Endothelial cell of umbilical vein (primary cell): ENCODE results near the gene PRMT7. TPM values are rescaled to one million over a fixed set of nuclear protein-coding genes. Genes with fewer than 3 reads are reported as not detected.

ENCODE experiments used
- BruUV-seq: library from RNA; stranded (reverse); fragments of 400-500 nt; replicated peaks from 2 replicates; lab custom pipeline; 2021; lab: Mats Ljungman, UMichigan
- CTCF ChIA-PET: fragments of 300-600, 350-600 bp; sonication (Branson Sonifier 250); formaldehyde crosslinking; loops from one replicate; lab custom pipeline; 2021; ENCODE audit warnings: antibody characterized with exemption, inconsistent platforms; lab: Charles Lee
- POLR2A ChIA-PET: fragments of 300-600, 350-600 bp; sonication (Branson Sonifier 250); formaldehyde crosslinking; loops from one replicate; lab custom pipeline; 2021; ENCODE audit warnings: antibody characterized with exemption, inconsistent platforms; lab: Charles Lee
- DNase-seq: peaks from one replicate; pipeline ENCODE4 v3.0.0-alpha.2; 2011; ENCODE audit warnings: low read depth, low spot score
- FAIRE-seq: peaks from 2 replicates; lab custom pipeline; 2011; peaks lifted over from hg19 to GRCh38; lab: Jason Lieb, UNC
- H2AFZ ChIP-seq: 2 replicates; pipeline ENCODE4 v1.6.0; 2012; ENCODE audit warnings: low read depth, low read length, control low read depth, inconsistent platforms
- H3K27ac ChIP-seq: 2 replicates; pipeline ENCODE4 v1.5.1; 2011; ENCODE audit warnings: low read depth, mild to moderate bottlenecking, control low read depth, low read length, moderate library complexity; ENCODE audit not compliant: insufficient read depth
- H3K27me3 ChIP-seq, 2 experiments: 2 replicates each; pipeline versions ENCODE4 v1.6.0 to v1.6.1; 2011; ENCODE audit warnings: low read length in 2 of 2, mixed read lengths in 1 of 2; ENCODE audit not compliant: control insufficient read depth in 2 of 2, insufficient read depth in 2 of 2
- H3K36me3 ChIP-seq, 2 experiments: 2 replicates in 1 of 2; 3 replicates in 1 of 2; pipeline ENCODE4 v1.5.1; 2011; ENCODE audit warnings: low read length in 2 of 2, mild to moderate bottlenecking in 1 of 2, moderate library complexity in 1 of 2; ENCODE audit not compliant: control insufficient read depth in 2 of 2, insufficient read depth in 2 of 2; ENCODE audit errors: extremely low read depth in 1 of 2
- H3K4me1 ChIP-seq: 3 replicates; pipeline ENCODE4 v1.5.1; 2011; ENCODE audit warnings: mild to moderate bottlenecking, low read length; ENCODE audit not compliant: control insufficient read depth, insufficient read depth; ENCODE audit errors: extremely low read depth
- H3K4me2 ChIP-seq: 2 replicates; pipeline ENCODE4 v1.6.1; 2011; ENCODE audit warnings: low read length, control low read depth, mixed read lengths; ENCODE audit not compliant: insufficient read depth
- H3K4me3 ChIP-seq, 3 experiments: fragments of 200-600 bp in 1 of 3; sonication (generic), shearing (Covaris generic) in 1 of 3; replicated peaks in 1 of 3; 2 replicates each; pipeline ENCODE4 v1.5.1; 2011 to 2016; ENCODE audit warnings: control low read depth in 3 of 3, low read length in 3 of 3, mild to moderate bottlenecking in 2 of 3, inconsistent platforms in 1 of 3, low read depth in 1 of 3, moderate library complexity in 1 of 3; ENCODE audit not compliant: insufficient read depth in 1 of 3
- H3K79me2 ChIP-seq: 2 replicates; pipeline ENCODE4 v1.6.0; 2012; ENCODE audit warnings: low read length, inconsistent platforms; ENCODE audit not compliant: control insufficient read depth, insufficient read depth
- H3K9ac ChIP-seq: replicated peaks from 2 replicates; pipeline ENCODE3; 2011; ENCODE audit warnings: low read length, control low read depth; ENCODE audit not compliant: insufficient read depth; ENCODE audit errors: extremely low read depth
- H3K9me1 ChIP-seq: replicated peaks from 3 replicates; pipeline ENCODE4 v1.6.0; 2011; ENCODE audit warnings: mild to moderate bottlenecking, low read length; ENCODE audit not compliant: control insufficient read depth, insufficient read depth; ENCODE audit errors: extremely low read depth
- H3K9me3 ChIP-seq: replicated peaks from 2 replicates; pipeline ENCODE4 v1.5.1; 2012; ENCODE audit warnings: low read length, inconsistent platforms; ENCODE audit not compliant: control insufficient read depth, insufficient read depth
- H4K20me1 ChIP-seq: replicated peaks from 2 replicates; pipeline ENCODE3; 2011; ENCODE audit warnings: mild to moderate bottlenecking, low read length; ENCODE audit not compliant: control insufficient read depth, insufficient read depth; ENCODE audit errors: extremely low read depth
- CTCF ChIP-seq, 2 donors: IDR thresholded peaks; 1 replicate in 1 of 2; 2 replicates in 1 of 2; pipeline ENCODE4 v1.5.1; 2011; ENCODE audit warnings: low read length in 2 of 2, mild to moderate bottlenecking in 2 of 2, moderate library complexity in 2 of 2, control low read depth in 1 of 2, inconsistent platforms in 1 of 2, low read depth in 1 of 2; ENCODE audit not compliant: insufficient read depth in 1 of 2; ENCODE audit errors: extremely low read depth in 1 of 2
- EZH2 ChIP-seq: IDR thresholded peaks from 2 replicates; pipeline ENCODE4 v1.6.1; 2012; ENCODE audit warnings: borderline replicate concordance, low read depth, mild to moderate bottlenecking, moderate library complexity, low read length, inconsistent platforms; ENCODE audit not compliant: severe bottlenecking
- FOS ChIP-seq: IDR thresholded peaks from 2 replicates; pipeline ENCODE4 v1.6.1; 2011; ENCODE audit warnings: mild to moderate bottlenecking, low read length, moderate library complexity, borderline replicate concordance; ENCODE audit not compliant: insufficient read depth
- GATA2 ChIP-seq: IDR thresholded peaks from 2 replicates; pipeline ENCODE4 v1.7.0; 2011; ENCODE audit warnings: low read depth, mild to moderate bottlenecking, moderate library complexity, mixed read lengths, low read length; ENCODE audit not compliant: insufficient read length, insufficient read depth
- JUN ChIP-seq: IDR thresholded peaks from 2 replicates; pipeline ENCODE4 v1.6.1; 2011; ENCODE audit warnings: borderline replicate concordance, low read depth; ENCODE audit not compliant: insufficient read length, insufficient read depth
- MAX ChIP-seq: IDR thresholded peaks from 2 replicates; pipeline ENCODE4 v1.6.1; 2011; ENCODE audit not compliant: insufficient read depth, insufficient read length
- MYC ChIP-seq: IDR thresholded peaks from one replicate; pipeline ENCODE4 v1.6.1; 2011; ENCODE audit warnings: mild to moderate bottlenecking, low read depth, low read length
- POLR2A ChIP-seq: IDR thresholded peaks from 2 replicates; pipeline ENCODE4 v1.6.1; 2012; ENCODE audit warnings: low read depth, mild to moderate bottlenecking, control low read depth, low read length
- POLR2AphosphoS5 ChIP-seq: IDR thresholded peaks from 2 replicates; pipeline ENCODE4 v1.6.1; 2012; ENCODE audit warnings: low read depth, mild to moderate bottlenecking, control low read depth, low read length, moderate library complexity; ENCODE audit not compliant: insufficient read depth
- dilution Hi-C: fragments of 300-500 bp; cut with MboI; formaldehyde crosslinking; loops from one replicate; pipeline ENCODE4 v1.15.0; 2019; ENCODE audit warnings: low sequenced_read_pairs; ENCODE audit not compliant: extremely low pct_ligation_motif_present
- intact Hi-C: fragments of 100-400 bp; cut with micrococcal nuclease; formaldehyde crosslinking; loops from one replicate; pipeline ENCODE4 v1.10.0; 2022
- polyA plus RNA-seq, 4 experiments: library from polyadenylated mRNA; depleted of rRNA in 3 of 4; stranded (reverse) in 3 of 4; unstranded in 1 of 4; fragments of >200 nt; gene quantifications; 2 replicates each; pipeline versions ENCODE4 v1.2.1 to v1.2.3, GENCODE V29; 2011 to 2012; ENCODE audit warnings: missing spikeins in 1 of 4
- total RNA-seq: library from RNA; stranded (reverse); gene quantifications from 2 replicates; pipeline ENCODE4 v1.2.3, GENCODE V29; 2021

The PRMT7 gene
- total and polyA plus RNA-seq, 2 donors (not counting 3 experiments of a cell fraction or from before 2014, with no cell fraction given), result 43.4 to 57.9 TPM

- Histone ChIP-seq H3K79me2 (peaks cover 96% of the 10 kb centered on the region), H3K4me1 (peaks cover 21% of the 10 kb centered on the region), H3K4me2 (no peak overlapping the region), H3K9me3 (no peaks in the 10 kb centered on the region), H2AFZ (no peak overlapping the region), H3K9ac (no peak overlapping the region), H3K27me3 (no peaks in the 10 kb centered on the region), H3K27ac (no peak overlapping the region), H3K9me1 (no peaks in the 10 kb centered on the region), H3K36me3 (peaks cover 0 to 22% of the 10 kb centered on the region in 2 experiments), H4K20me1 (no peaks in the 10 kb centered on the region), H3K4me3 (no peak overlapping the region)
- TF ChIP-seq MYC (no peak), JUN (no peak), EZH2 (no peak), GATA2 (no peak), MAX (no peak), POLR2A (no peak), CTCF (IDR thresholded peaks at IDR 0.05; ENCODE audit: extremely low read depth in 1 of 2, insufficient read depth in 1 of 2, low read depth in 1 of 2, low read length in 2 of 2) (no peak), POLR2AphosphoS5 (no peak), FOS (no peak)
- no TSS peak for BruUV-seq
- DNase-seq (no peak), FAIRE-seq (no peak)
- CTCF ChIA-PET, result interaction anchor here (1.6 kb wide), 1 partner anchor 20 kb away, joined by 4 read pairs; no protein-coding TSS in a partner anchor
- POLR2A ChIA-PET, result interaction anchor here (0.7 kb wide), 1 partner anchor 41 kb away, joined by 3 read pairs; the partner anchor contains the start of genes PRMT7 and SLC7A6OS
- dilution Hi-C loops (no loop called here), intact Hi-C loops (no loop called here)
Observed at GRCh38 chr16:68269793-68270192, 41.0 kb upstream of the PRMT7 start.
